Measurements from ENCODE around the gene NEURL3. TPM values are rescaled to one million over a fixed set of nuclear protein-coding genes. Genes with fewer than 3 reads are reported as not detected.
"Not testable (repeated sequence)": the region's sequence is repeated elsewhere in the genome, so short reads cannot be mapped to it uniquely, and the experiment has no call there.

Gene NEURL3, protein sequence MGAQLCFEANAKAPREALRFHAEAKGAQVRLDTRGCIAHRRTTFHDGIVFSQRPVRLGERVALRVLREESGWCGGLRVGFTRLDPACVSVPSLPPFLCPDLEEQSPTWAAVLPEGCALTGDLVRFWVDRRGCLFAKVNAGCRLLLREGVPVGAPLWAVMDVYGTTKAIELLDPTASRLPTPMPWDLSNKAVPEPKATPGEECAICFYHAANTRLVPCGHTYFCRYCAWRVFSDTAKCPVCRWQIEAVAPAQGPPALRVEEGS
- total RNA-seq, result under 1 TPM in 1 of 2 donors, not detected in 1; 0.14 TPM
- long read RNA-seq, donor 1, result 0 reads
- long read RNA-seq, donor 2, result 0 reads

DNA sequence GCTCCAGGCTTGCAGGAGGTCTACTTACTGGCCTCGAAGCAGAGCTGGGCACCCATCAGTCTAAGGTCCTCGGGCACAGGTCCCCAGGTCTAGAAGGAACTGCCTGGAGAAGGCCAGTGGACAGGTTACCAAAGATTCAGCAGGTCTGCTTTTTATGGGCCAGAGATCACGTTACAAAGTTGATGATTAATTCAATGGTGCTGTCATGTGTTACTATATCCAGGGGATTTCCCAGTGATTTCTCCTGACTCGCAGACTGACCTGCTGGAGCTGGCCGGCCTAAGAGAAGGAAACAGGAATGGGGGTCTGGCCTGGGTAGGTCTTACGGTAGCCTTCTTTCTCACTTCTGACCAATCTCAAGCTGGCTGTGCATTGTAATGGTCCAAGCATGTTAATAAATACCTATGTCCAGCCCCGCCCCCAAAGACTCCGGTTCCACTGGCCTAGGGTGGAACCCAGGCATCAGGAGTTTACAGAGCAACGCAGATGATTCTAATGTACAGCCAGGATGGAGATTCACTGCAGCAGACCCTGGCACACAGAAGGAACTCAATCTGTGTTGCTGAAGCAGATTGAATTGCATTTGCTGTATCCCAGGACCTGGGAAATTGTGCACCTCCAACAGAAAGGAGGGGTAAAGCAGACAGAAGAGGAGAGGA, at the start of gene NEURL3:
TSS of gene NEURL3 (minus strand) at position 127 of the 659 bp plus-strand sequence. CDS start at position 56, 71 bp downstream.
- intact Hi-C loops (cut with DNase I), result loop anchor here (1.0 to 5.0 kb wide), 3 partner anchors 9 to 198 kb away; partner anchors contain the start of gene SNRNP200 (in 1 of the 2)
- peak; percentile 34 for DNase-seq (ENCODE audit: low spot score)

DNA sequence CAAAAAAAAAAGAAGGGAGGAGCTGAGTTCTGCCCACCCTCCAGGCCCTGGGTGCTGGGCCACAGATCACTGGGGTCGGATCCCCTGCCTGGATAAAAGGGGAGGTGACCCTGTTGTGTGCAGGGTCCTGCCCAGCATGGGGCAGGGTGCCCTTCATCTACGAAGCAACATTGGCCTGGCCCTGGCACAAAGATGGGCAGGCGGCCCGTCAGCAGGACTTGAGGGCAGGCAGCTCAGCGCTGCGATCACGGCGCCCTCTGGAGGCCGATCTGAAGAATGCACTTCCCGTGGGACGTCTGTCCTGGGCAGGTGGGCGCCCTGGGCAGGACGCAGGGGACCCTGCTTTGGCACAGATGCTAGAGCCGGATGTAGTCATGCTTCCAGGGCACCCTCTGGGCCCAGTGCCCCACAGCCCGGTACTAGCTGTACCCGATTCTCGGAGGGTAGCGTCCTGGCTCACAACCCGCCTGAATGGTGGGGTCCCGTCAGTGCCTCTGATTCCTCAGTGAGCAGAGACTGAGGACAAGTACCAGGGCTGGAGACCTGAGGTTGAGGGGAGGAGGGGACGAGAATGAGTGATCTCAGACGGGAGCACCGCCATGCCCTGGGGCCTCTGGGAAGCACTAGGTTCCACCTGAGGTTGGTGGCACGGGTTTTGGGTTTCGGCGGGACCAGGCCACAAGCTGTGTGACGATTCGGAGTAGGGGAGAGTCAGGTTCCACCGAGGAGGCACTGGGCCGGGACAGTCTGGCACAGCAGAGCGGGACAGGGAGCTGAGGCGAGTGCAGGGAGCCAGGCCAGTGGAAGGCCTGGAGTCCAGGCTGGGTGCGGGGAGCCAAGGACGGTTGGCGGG, 49.4 kb upstream of the NEURL3 start:
- peak; percentile 95 for DNase-seq (ENCODE audit: low spot score)
- intact Hi-C loops (cut with DNase I), result no loop called here

DNA sequence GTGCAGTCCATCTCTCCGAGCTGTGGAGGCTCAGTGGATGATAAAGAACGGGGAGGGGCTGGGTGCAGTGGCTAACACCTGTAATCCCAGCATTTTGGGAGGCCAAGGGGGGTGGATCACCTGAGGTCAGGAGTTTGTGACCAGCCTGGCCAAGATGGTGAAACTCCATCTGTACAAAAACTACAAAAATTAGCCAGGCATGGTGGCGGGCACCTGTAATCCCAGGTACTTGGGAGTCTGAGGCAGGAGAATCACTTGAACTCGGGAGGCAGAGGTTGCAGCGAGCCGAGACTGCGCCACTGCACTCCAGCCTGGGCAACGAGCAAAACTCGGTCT, 48.8 kb upstream of the NEURL3 start:
- DNase-seq (ENCODE audit: low spot score); intact Hi-C loops (cut with DNase I): not testable (repeated sequence)

DNA sequence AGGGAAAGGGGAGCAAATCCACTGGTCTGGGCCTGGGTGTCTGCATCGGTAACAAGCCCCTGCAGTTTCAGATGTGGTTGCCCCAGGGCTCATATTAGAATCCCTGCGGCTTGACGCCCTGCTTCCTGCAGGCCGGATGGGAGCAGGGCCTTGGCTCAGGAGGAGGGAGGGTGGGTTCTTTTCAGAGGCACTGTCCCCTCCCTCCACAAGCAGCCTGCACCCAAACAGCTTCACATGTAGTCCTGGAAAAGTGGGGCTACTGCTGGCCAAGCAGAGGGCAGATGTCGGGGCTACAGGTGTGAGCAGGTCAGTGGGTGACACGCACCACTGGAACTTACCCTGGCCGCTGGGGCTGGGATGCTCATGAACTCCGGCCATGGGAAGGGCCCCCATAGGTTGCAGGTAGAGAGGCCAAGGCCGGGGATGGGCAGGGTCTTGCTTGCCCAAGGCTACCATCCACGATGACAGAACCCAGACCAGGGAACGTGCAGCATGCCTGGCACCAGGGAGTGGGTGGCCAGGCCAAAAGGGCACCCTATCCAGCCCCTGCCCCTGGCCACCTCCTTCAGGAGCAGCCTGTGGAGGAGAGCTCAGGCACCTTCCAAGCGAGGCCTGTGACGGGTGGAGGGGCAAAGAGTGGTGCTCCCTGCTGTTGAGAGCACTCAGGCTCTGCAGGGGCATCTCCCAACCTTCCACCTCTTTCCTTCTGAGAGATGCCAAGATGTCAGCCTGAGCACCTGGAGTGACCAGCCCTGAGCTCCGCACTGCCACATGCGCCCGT, 48.2 kb upstream of the NEURL3 start:
- DNase-seq (ENCODE audit: low spot score), result no peak
- intact Hi-C loops (cut with DNase I), result no loop called here

DNA sequence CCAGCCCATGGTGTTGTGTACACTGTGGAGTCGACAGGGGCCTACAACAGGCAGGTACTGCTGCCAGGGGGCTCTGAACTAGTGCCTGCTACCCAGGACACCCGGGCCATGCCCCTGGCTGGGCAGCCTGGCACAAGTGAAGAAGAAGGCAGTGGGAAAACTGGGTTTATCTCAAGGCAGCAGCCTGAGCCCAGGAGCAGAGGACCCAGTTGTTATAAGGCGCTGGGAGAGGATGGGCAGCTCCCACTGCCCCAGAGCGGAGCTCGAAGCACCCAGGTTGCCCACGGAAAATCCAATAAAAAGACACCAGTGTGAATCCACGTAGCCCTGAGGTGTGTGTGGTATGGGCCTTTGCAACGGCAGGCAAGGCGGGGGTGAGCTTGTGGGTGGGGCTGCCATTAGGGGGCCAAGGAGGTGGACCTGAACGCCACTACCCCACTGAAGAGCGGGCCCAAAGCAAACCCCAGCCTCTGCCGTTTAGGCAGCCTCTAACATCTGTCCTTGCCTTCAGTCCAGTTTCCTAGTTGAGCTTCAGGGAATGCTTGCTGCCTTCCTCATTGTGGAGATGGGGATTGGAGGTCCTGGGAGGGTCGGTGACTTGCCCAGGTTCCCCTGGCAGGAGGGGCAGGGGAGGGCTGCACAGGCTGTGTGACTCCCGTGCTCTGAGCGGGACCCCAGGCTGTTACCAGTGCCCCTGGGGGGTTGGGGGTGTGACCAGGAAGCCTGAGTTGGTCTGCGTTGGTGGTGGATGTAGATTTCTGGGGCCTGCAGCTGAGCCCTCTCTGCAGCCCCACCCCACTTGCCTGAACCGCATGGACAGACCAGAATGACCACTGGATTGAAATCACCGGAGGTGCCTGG, 47.4 kb upstream of the NEURL3 start:
- intact Hi-C loops (cut with DNase I), result no loop called here
- DNase-seq (ENCODE audit: low spot score), result no peak

DNA sequence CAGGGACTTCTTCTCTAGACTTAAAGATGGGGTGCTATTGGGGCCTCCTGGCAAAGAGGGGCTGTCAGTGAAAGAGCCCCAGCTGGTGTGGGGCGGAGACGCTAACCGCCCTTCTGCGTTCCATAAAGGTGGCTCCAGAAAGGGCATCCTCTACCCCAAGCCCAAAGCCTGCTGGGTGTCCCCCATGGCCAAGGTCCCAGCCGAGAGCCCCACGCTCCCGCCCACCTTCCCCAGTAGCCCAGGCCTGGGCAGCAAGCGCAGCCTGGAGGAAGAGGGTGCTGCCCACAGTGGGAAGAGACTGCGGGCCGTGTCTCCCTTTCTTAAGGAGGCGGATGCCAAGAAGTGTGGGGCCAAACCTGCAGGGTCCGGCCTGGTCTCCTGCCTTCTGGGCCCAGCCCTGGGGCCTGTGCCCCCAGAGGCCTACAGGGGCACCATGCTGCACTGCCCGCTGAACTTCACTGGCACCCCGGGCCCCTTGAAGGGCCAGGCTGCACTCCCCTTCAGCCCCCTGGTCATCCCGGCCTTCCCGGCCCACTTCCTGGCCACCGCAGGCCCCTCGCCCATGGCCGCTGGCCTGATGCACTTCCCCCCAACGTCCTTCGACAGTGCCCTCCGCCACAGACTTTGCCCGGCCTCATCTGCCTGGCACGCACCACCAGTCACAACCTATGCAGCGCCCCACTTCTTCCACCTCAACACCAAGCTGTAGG, 46.6 kb upstream of the NEURL3 start:
- DNase-seq (ENCODE audit: low spot score), result peak; percentile 79
- intact Hi-C loops (cut with DNase I), result no loop called here

DNA sequence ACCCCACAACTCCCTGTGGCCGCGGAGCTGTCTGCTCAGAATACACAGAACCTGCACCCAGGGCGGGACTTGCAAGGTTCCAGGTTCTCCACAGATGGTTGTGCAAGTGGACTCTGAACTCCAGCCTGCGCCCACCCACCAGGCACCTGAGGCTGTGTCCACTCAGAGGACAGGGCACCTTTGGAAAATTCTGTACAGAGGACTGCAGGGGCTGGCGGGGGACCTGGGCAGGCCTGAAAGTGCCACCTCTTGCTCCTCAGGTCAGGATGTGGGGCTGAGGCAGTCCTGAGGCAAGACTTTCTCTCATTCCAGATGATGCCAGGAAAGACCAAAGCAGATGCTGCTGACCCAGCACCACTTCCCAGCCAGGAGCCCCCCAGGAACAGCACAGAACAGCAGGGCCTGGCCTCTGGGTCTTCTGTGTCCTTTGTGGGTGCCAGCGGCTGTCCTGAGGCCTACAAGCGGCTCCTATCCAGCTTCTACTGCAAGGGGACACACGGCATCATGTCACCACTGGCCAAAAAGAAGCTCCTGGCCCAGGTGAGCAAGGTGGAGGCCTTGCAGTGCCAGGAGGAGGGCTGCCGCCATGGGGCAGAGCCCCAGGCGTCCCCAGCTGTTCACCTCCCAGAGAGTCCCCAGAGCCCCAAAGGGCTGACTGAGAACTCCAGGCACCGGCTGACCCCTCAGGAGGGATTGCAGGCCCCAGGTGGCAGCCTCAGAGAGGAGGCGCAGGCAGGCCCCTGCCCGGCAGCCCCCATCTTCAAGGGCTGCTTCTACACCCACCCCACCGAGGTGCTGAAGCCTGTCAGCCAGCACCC, 45.8 kb upstream of the NEURL3 start:
- intact Hi-C loops (cut with DNase I), result no loop called here
- DNase-seq (ENCODE audit: low spot score), result peak; percentile 62

DNA sequence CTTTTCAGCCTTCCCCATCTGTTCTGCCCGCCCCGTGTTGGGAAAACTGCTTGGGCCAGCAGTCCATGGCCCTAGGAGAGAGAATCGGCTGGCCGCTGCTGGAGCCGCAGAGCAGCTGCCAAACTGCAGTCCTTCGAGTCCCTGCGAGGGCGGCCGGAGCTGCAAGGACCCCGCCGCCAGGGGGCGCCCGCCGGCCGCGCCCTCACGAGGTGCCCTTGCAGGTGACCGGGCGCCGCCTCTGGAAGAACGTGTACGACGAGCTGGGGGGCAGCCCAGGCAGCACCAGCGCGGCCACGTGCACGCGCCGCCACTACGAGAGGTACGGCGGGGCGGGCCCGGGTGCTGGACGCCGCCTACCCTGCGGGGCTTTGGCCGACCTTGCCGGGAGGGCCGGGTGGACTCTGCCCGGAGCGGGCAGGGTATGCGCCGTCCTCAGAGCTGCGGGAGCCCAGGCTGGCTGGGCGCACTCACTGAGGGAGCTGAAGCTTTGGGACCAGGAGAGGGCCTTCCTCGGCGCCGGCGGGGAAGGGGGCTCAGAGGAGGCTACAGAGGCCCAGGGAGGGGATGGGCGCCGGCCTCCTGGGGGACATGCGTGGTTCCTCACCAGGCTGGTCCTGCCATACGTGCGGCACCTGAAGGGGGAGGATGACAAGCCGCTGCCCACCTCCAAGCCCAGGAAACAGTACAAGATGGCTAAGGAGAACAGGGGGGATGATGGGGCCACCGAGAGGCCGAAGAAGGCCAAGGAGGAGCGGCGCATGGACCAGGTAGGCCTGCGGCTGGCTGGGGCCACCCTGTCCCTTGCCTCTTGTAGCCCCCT, 45.0 kb upstream of the NEURL3 start:
- DNase-seq (ENCODE audit: low spot score), result peak; percentile 80
- intact Hi-C loops (cut with DNase I), result no loop called here

DNA sequence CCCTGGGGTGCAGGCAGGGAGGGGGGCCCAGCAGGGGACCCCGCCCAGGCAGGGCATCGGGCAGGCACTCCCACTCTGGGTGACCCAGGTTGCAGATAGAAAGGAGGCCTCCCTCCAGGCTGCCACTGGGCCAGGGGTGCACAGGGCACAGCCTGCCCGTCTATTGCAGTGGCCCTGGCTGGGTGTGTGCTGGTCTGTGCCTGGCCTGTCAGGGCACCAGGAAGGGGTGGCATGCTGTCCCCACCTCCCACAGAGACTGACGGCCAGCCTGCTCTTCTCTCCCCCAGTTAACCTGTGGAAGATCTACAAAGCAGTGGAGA, 44.3 kb upstream of the NEURL3 start:
- intact Hi-C loops (cut with DNase I), result no loop called here
- peak; percentile 66 for DNase-seq (ENCODE audit: low spot score)

DNA sequence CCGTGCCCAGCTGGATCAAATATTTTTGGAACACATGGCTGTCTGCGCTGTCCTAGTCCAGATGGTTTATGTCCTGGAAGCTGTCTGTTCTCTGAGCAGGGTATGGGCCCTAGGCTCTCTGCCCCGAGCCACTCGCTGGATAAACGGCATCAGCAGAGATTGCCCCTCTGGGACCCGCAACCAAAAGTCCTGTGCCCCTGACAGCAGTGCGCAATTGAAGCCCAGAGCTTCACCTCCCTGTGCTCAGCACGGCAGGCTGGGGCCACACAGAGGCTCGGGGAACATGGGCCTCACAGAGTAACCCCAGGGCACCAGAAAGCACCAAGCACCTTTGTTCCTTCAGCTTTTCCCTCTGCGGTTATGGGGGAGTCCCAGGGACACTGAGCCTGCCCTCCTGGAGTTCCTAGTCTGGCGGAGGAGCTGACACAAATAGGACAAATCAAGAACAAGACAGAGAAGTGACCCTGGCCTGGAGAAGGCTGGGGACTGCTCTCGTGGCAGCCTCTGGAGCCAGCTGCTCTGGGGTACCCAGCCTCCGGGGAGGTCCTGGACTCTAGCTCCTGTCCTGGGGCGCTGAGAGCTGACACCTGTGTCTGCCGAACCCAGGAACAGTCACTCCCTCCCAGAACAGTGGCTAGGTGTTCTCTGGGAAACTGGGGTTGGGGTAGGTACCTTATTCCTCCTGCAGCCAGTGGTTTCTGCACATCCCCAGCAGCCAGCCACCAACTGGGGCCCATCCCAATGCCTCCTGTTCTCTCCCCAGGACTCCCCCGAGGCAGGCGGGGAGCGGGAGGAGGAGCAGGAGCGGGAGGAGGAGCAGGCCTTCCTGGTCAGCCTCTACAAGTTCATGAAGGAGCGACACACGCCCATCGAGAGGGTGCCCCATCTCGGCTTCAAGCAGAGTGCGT, 43.7 kb upstream of the NEURL3 start:
- intact Hi-C loops (cut with DNase I), result no loop called here

DNA sequence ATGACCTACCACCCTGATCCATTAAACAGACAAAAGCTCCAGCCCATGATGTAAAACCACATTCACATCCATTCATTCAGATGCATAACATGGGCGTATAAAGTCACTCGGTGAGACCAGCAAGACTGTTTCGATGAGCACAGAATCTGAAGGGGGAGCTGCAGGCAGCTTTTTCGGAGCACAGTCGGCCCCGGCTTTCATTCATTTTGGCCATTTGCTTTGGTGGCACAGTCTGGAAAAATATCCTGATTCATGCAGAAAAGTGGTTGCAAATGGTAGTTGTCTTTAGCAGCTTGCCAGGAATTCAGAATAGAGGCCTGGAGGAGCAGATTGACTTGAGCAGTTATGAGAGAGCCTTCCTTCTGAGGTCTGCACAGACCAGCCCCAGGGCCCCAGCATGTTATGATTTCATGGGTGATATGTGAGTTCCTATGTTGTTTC, 42.6 kb upstream of the NEURL3 start:
- intact Hi-C loops (cut with DNase I), result no loop called here
- DNase-seq (ENCODE audit: low spot score), result no peak

More for the DNA sequence above, 43.7 kb upstream of the NEURL3 start:
- peak; percentile 53 for DNase-seq (ENCODE audit: low spot score)

DNA sequence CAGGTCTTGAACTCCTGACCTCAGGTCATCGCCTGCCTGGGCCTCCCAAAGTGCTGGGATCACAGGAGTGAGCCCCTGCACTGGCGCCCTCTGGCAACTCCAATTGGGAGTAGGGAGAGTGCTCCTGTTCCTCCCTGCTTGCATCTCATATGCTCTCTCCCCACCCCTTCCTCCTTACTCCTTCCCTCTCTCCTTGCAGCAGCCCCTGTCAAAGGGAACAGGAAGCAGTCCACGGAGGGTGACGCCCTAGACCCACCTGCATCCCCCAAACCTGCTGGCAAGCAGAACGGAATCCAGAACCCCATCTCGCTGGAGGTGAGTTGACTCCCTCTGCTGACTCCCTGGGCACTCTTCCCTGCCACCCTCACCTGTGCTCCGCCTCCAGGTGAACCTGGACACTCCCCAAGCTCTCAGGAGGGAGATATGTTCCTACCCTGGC, 42.1 kb upstream of the NEURL3 start:
- no peak for DNase-seq (ENCODE audit: low spot score)

DNA sequence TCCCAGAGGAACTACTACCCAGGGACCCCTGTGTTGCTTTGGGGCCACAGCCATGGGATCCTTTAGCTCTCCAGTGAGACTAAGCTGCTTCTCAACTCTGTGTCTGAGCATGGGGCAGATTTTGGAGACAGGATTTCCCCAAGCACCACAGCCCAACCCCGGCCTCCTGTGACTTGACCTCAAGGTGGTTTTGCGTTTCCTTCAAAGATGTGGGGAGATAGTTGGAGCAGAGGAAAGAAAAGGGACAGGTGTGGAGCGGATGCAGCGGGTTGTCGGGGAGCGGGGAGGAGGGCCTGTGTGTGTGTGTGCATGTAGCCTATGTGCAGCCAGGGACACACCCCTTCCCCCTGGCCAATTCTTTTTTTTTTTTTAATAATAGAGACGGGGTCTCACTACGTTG, 41.6 kb upstream of the NEURL3 start:
- DNase-seq (ENCODE audit: low spot score), result peak; percentile 70
- intact Hi-C loops (cut with DNase I), result no loop called here

More for the DNA sequence above, 42.1 kb upstream of the NEURL3 start:
- intact Hi-C loops (cut with DNase I), result no loop called here

DNA sequence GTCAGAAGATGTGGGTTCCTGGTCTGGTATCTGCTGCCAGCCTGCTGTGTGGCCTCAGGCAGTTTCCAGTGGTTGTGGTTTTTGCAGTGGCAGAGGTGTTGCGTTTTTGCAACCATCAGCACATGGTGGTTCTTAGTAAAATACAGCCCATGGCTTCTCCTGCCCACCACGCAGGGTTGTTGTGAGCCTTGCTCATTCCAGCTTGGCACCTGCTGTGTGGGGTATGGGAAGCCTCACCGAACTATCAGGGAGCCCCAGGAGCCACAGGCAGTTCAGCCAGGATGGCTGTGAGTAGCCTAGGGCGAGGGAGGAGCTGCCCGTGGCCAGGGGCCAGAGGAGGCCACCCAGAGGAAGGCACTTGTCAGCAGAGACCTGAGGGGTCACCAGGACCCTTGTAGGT, 41.2 kb upstream of the NEURL3 start:
- DNase-seq (ENCODE audit: low spot score), result no peak
- intact Hi-C loops (cut with DNase I), result no loop called here

DNA sequence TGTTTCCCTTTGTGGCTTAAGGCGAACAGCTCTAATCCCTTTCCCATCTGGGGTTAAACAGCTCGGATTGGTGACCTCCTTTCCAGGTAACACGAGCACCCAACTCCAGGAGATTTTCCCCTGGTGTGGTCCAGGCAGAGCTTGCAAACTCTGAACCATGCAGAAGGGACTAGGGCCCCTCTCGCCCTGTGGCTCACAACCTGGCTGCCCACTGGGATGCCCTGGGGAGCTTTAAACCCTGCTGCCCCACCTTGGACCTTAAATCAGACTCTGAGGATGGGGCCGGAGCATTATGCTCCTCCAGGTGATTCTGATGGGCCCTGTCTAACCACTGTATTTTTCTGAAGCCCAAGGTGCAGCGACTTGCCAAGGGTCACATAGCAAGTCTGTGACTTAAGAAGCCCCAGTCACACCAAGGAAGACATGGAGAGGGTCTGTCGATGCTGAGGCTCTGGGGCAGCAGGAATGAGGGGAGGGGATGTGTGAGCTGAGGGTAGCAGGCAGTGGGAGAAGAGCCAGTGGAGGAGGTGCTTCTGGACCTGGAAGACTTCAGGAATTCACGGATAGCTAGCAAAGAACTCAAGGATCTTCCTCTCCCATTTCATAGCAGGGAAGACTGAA, 37.3 kb upstream of the NEURL3 start:
- DNase-seq (ENCODE audit: low spot score), result peak; percentile 29
- intact Hi-C loops (cut with DNase I), result no loop called here

Measured in posterior vena cava (tissue), 2 donors.